OCI-LY7 (cell line): ENCODE results near the gene APOD. TPM values are rescaled to one million over a fixed set of nuclear protein-coding genes. Genes with fewer than 3 reads are reported as not detected.

Experiments
- BruUV-seq: library from RNA; stranded (reverse); fragments of 400-500 nt; replicated peaks from 2 replicates; lab custom pipeline; 2021; lab: Mats Ljungman, UMichigan
- CTCF ChIA-PET: fragments of 300-600 bp; sonication (Branson Sonifier 250); formaldehyde crosslinking; loops from one replicate; lab custom pipeline; 2022; ENCODE audit warnings: antibody characterized with exemption; ENCODE audit not compliant: unreplicated experiment; lab: Charles Lee
- POLR2A ChIA-PET: fragments of 300-600 bp; sonication (Branson Sonifier 250); formaldehyde crosslinking; loops from one replicate; lab custom pipeline; 2022; ENCODE audit warnings: antibody characterized with exemption; lab: Charles Lee
- DNase-seq: peaks from one replicate; pipeline ENCODE4 v3.0.0-alpha.2; 2015; ENCODE audit warnings: low spot score
- H2AFZ ChIP-seq: fragments of 200-600 bp; sonication (generic), shearing (Covaris generic); 2 replicates; pipeline ENCODE4 v1.6.1; 2014; ENCODE audit warnings: mild to moderate bottlenecking, antibody characterized with exemption, low read length, moderate library complexity
- H3K27ac ChIP-seq: fragments of 200-600 bp; sonication (generic); 2 replicates; pipeline ENCODE4 v1.5.1; 2014; ENCODE audit warnings: mixed run types, low read depth, mild to moderate bottlenecking, moderate library complexity, low read length, inconsistent platforms; ENCODE audit not compliant: poor library complexity, severe bottlenecking
- H3K36me3 ChIP-seq: fragments of 200-600 bp; sonication (generic); 2 replicates; pipeline ENCODE4 v1.6.1; 2014; ENCODE audit warnings: mild to moderate bottlenecking, antibody characterized with exemption, low read length, moderate library complexity, mixed read lengths; ENCODE audit not compliant: insufficient read depth
- H3K4me1 ChIP-seq: fragments of 200-600 bp; sonication (generic); 2 replicates; pipeline ENCODE4 v1.5.1; 2014; ENCODE audit warnings: mild to moderate bottlenecking, low read length; ENCODE audit not compliant: insufficient read depth, poor library complexity, severe bottlenecking
- H3K4me2 ChIP-seq: fragments of 200-600 bp; sonication (generic); 2 replicates; pipeline ENCODE4 v1.6.1; 2014; ENCODE audit warnings: mild to moderate bottlenecking, low read length
- H3K4me3 ChIP-seq: fragments of 200-600 bp; sonication (generic); 2 replicates; pipeline ENCODE4 v1.5.1; 2014; ENCODE audit warnings: mild to moderate bottlenecking, low read depth, low read length; ENCODE audit not compliant: poor library complexity, severe bottlenecking
- H3K79me2 ChIP-seq: fragments of 200-600 bp; sonication (generic); 2 replicates; pipeline ENCODE4 v1.6.1; 2016; ENCODE audit warnings: low read depth, mild to moderate bottlenecking, low read length, moderate library complexity, mixed read lengths; ENCODE audit not compliant: insufficient read depth
- H3K9me2 ChIP-seq: fragments of 200-600 bp; sonication (generic); 2 replicates; pipeline ENCODE4 v1.6.1; 2016; ENCODE audit warnings: mild to moderate bottlenecking, low read length, mixed read lengths; ENCODE audit not compliant: insufficient read depth
- H3K9me3 ChIP-seq: fragments of 200-600 bp; sonication (generic); 2 replicates; pipeline ENCODE4 v1.6.1; 2014; ENCODE audit warnings: mild to moderate bottlenecking, mixed run types, low read length, mixed read lengths
- H4K20me1 ChIP-seq: fragments of 200-600 bp; sonication (generic); 2 replicates; pipeline ENCODE4 v1.6.1; 2014; ENCODE audit warnings: mild to moderate bottlenecking, antibody characterized with exemption, low read length, moderate library complexity, mixed read lengths; ENCODE audit not compliant: insufficient read depth
- EZH2phosphoT487 ChIP-seq: fragments of 200-600 bp; sonication (generic); IDR thresholded peaks from 2 replicates; pipeline ENCODE4 v1.6.1; 2018; ENCODE audit warnings: low read depth, borderline replicate concordance, mild to moderate bottlenecking, mixed run types, antibody characterized with exemption, low read length, moderate library complexity, mixed read lengths
- intact Hi-C: fragments of 100-400 bp; cut with micrococcal nuclease; formaldehyde crosslinking; loops from one replicate; pipeline ENCODE4 v1.10.0; 2022; ENCODE audit not compliant: unreplicated experiment
- total RNA-seq, 2 experiments: library from RNA; depleted of rRNA in 1 of 2; stranded (reverse); fragments of >200 nt in 1 of 2; shearing (Covaris generic) in 1 of 2; gene quantifications; 2 replicates each; pipeline ENCODE4 v1.2.3, GENCODE V29; 2014 to 2022
- TF ChIP-seq, protein P1 (sequence below): fragments of 200-600 bp; sonication (generic); conservative IDR thresholded peaks from 2 replicates; pipeline ENCODE4 v1.5.1; 2014; ENCODE audit warnings: mild to moderate bottlenecking, antibody characterized with exemption, low read length, moderate library complexity, mixed read lengths

APOD gene
- total RNA-seq, 2 experiments from 2014 or later = not detected

DNA sequence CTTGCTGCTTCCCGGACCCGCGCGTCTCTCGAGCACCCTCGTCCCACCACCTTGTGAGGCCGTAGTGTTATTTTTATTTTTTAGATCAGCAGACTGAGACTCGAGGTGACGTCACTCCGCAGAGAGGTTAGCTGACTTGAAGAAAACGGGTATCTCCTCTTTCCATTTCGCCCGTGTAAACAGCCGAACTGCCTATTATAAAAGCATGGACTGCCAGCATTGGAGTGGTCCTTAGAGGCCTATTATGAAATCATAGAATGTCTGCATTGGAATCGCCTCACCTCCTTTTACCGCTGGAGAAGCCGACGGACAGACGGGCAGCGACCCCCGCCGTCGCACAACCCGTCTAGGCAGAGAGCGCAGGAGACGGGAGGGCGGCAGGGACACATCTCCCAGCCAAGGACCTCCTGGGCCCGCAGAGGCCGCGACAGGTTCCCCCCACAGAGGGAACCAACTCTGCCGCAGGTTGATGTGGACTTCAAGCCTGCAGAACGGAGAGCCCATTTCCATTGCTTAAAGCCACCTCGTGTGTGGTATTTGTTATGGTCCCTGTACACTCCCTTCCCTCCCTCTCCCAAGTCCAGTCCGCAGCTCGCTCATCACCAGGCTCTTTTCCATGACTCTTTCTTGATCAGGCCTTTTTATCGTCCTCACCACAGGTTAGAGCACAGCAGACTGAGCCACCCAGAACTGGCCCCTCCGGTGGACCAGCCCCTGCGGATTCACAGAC is 40.1 kb downstream of the APOD start:
- ChIA-PET POLR2A (interaction anchor here (0.6 to 4.3 kb wide), 10 partner anchors 8 to 1152 kb away, joined by 3 to 28 read pairs (median 4); partner anchors contain the start of gene XXYLT1), CTCF (interaction anchor here (0.6 kb wide), 2 partner anchors 195 to 774 kb away, joined by 7 read pairs; no protein-coding TSS in a partner anchor)
- no peaks in the 10 kb centered on the region for H3K9me3 ChIP-seq
- peak overlapping the region; percentile 83 for H2AFZ ChIP-seq
- TF ChIP-seq, protein P1, sequence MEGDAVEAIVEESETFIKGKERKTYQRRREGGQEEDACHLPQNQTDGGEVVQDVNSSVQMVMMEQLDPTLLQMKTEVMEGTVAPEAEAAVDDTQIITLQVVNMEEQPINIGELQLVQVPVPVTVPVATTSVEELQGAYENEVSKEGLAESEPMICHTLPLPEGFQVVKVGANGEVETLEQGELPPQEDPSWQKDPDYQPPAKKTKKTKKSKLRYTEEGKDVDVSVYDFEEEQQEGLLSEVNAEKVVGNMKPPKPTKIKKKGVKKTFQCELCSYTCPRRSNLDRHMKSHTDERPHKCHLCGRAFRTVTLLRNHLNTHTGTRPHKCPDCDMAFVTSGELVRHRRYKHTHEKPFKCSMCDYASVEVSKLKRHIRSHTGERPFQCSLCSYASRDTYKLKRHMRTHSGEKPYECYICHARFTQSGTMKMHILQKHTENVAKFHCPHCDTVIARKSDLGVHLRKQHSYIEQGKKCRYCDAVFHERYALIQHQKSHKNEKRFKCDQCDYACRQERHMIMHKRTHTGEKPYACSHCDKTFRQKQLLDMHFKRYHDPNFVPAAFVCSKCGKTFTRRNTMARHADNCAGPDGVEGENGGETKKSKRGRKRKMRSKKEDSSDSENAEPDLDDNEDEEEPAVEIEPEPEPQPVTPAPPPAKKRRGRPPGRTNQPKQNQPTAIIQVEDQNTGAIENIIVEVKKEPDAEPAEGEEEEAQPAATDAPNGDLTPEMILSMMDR = no peak
- no peak for TF ChIP-seq EZH2phosphoT487
- peaks cover 13% of the 10 kb centered on the region; the same call in 1 of the 2 replicates for H4K20me1 ChIP-seq
- no TSS peak for BruUV-seq
- peak overlapping the region; percentile 89 for H3K4me3 ChIP-seq
- peaks cover 11% of the 10 kb centered on the region; the same call in 1 of the 2 replicates for H3K36me3 ChIP-seq
- peaks cover 51% of the 10 kb centered on the region for H3K4me1 ChIP-seq
- H3K9me2 ChIP-seq = no peaks in the 10 kb centered on the region
- no peak overlapping the region for H3K27ac ChIP-seq
- H3K79me2 ChIP-seq = peaks cover 43% of the 10 kb centered on the region
- peak overlapping the region; percentile 86 for H3K4me2 ChIP-seq
- intact Hi-C loops = loop anchor here (5.0 kb wide), 1 partner anchor 364 kb away; the partner anchor contains the start of gene TNK2
- DNase-seq = no peak

DNA sequence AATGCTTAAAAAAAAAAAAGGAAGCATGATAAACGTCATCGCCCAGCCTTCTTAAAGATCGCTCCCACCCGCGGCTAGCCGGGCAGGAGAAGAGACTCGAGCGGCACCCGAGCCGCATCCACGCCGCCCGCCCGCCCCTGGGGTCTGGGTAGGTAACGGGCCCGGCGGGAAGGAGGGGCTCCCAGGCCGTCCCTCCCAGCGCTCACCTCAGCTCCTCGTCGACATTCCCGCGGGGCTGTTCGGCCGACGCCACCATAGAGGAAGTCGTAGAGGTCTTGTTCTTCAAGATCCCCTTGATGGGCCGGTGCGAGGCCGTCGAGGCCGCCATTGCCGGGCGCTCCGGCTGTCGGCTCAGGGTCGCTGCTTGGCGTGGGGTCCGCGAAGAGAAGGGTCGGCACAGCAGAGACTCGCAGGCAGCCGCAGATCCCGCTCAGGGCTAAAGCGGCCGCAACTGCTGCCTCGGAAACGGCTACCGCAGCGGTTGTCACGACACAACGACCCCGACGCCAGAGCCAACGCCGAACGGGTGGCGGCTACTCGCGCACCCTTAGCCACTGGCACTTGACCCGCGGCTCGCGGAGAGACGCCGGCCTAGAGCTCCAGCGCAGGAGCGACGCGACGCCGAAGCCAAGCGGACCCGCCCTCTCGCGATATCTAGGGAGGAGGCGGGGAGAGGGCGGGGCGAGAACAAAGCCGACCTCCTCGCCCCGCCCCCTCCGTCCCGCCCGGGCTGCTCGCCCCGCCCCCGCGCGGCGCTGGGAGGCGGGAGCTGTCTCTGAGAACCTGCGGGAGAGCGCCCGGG is 40.8 kb downstream of the APOD start, which contains the start of gene PPP1R2:
Gene PPP1R2, minus strand, starts transcription at position 628 of the 802 bp plus-strand sequence. Its CDS starts 300 bp downstream, at position 328.
- TF ChIP-seq, protein P1 = no peak
- no peak for TF ChIP-seq EZH2phosphoT487
- BruUV-seq = no TSS peak
- intact Hi-C loops = loop anchor here (1.0 to 5.0 kb wide), 2 partner anchors 103 to 364 kb away; partner anchors contain the start of gene TNK2
- Histone ChIP-seq H3K4me2 (peak within 1 kb of the TSS; percentile 86), H3K27ac (peak within 1 kb of the TSS; percentile 89), H3K4me3 (peak within 1 kb of the TSS; percentile 89), H3K9me3 (no peaks in the 10 kb centered on the region), H2AFZ (peak within 1 kb of the TSS; percentile 83), H3K9me2 (no peaks in the 10 kb centered on the region), H4K20me1 (peaks cover 13% of the 10 kb centered on the region; the same call in 1 of the 2 replicates), H3K4me1 (peaks cover 59% of the 10 kb centered on the region), H3K36me3 (peaks cover 11% of the 10 kb centered on the region; the same call in 1 of the 2 replicates), H3K79me2 (peaks cover 51% of the 10 kb centered on the region)
- DNase-seq = peak; percentile 95
- POLR2A ChIA-PET = interaction anchor here (0.6 to 4.3 kb wide), 15 partner anchors 9 to 1153 kb away, joined by 3 to 28 read pairs (median 4); partner anchors contain the start of gene XXYLT1
- CTCF ChIA-PET = interaction anchor here (0.6 to 1.2 kb wide), 3 partner anchors 195 to 774 kb away, joined by 7 to 8 read pairs (median 7); partner anchors contain the start of gene XXYLT1
